OCI-LY1 (cell line): ENCODE data around the gene FARP1.

Experiments used
- H2AFZ ChIP-seq: fragments of 200-600 bp; sonication (generic), shearing (Covaris generic); 2 replicates; pipeline ENCODE4 v1.6.0; 2014; ENCODE audit warnings: antibody characterized with exemption, mild to moderate bottlenecking, low read length
- H3F3A ChIP-seq: fragments of 200-600 bp; sonication (generic), shearing (Covaris generic); 2 replicates; pipeline ENCODE4 v1.6.0; 2014; ENCODE audit warnings: mild to moderate bottlenecking, antibody characterized with exemption, low read length, moderate library complexity; ENCODE audit not compliant: insufficient read depth
- H3K27ac ChIP-seq: fragments of 200-600 bp; sonication (generic); 2 replicates; pipeline ENCODE4 v1.5.1; 2014; ENCODE audit warnings: low read length, mixed run types, mild to moderate bottlenecking, low read depth; ENCODE audit not compliant: poor library complexity, severe bottlenecking
- H3K27me3 ChIP-seq: fragments of 200-600 bp; sonication (generic); 2 replicates; pipeline ENCODE4 v1.6.0; 2014; ENCODE audit warnings: antibody characterized with exemption, mild to moderate bottlenecking, low read length, moderate library complexity; ENCODE audit not compliant: insufficient read depth
- H3K36me3 ChIP-seq: fragments of 200-600 bp; sonication (generic); 2 replicates; pipeline ENCODE4 v1.6.1; 2014; ENCODE audit warnings: mild to moderate bottlenecking, antibody characterized with exemption, low read length, moderate library complexity, mixed read lengths; ENCODE audit not compliant: insufficient read depth
- H3K4me1 ChIP-seq: fragments of 200-600 bp; sonication (generic); 2 replicates; pipeline ENCODE4 v1.5.1; 2014; ENCODE audit warnings: mild to moderate bottlenecking, low read length, moderate library complexity; ENCODE audit not compliant: insufficient read depth, severe bottlenecking
- H3K4me2 ChIP-seq: fragments of 200-600 bp; sonication (generic), shearing (Covaris generic); 2 replicates; pipeline ENCODE4 v1.6.1; 2014; ENCODE audit warnings: low read length
- H3K4me3 ChIP-seq: fragments of 200-600 bp; sonication (generic); 2 replicates; pipeline ENCODE4 v1.5.1; 2014; ENCODE audit warnings: low read length, low read depth, mild to moderate bottlenecking, mixed read lengths; ENCODE audit not compliant: poor library complexity, severe bottlenecking
- H3K79me2 ChIP-seq: fragments of 200-600 bp; shearing (Covaris generic); 2 replicates; pipeline ENCODE4 v1.6.1; 2016; ENCODE audit warnings: mixed run types, low read length, mixed read lengths; ENCODE audit not compliant: insufficient read depth
- H3K9ac ChIP-seq: fragments of 200-600 bp; sonication (generic), shearing (Covaris generic); 2 replicates; pipeline ENCODE4 v1.6.1; 2014; ENCODE audit warnings: mild to moderate bottlenecking, low read length, mixed read lengths
- H3K9me2 ChIP-seq: fragments of 200-600 bp; sonication (generic), shearing (Covaris generic); 2 replicates; pipeline ENCODE4 v1.6.1; 2014; ENCODE audit warnings: low read depth, mild to moderate bottlenecking, low read length, mixed read lengths
- H3K9me3 ChIP-seq: fragments of 200-600 bp; shearing (Covaris generic); 2 replicates; pipeline ENCODE4 v1.6.1; 2014; ENCODE audit warnings: low read length, mixed read lengths
- H4K20me1 ChIP-seq: fragments of 200-600 bp; sonication (generic), shearing (Covaris generic); 2 replicates; pipeline ENCODE4 v1.6.0; 2016; ENCODE audit warnings: mild to moderate bottlenecking, low read length; ENCODE audit not compliant: insufficient read depth
- CTCF ChIP-seq: fragments of 200-600 bp; sonication (generic), shearing (Covaris generic); IDR thresholded peaks from 2 replicates; pipeline ENCODE4 v1.5.1; 2017; ENCODE audit warnings: mild to moderate bottlenecking, antibody characterized with exemption, low read length, moderate library complexity, mixed read lengths
- EZH2 ChIP-seq: fragments of 200-600 bp; sonication (generic), shearing (Covaris generic); IDR thresholded peaks from 2 replicates; pipeline ENCODE4 v1.8.0; 2017; ENCODE audit warnings: borderline replicate concordance, mixed run types, mild to moderate bottlenecking, antibody characterized with exemption, low read length, moderate library complexity, mixed read lengths

The FARP1 gene

GRCh38 chr13:98123176-98123575, 19.7 kb upstream of the FARP1 start:
- no peaks in the 10 kb centered on the region for H3F3A ChIP-seq
- no peak overlapping the region for H3K4me3 ChIP-seq
- no peaks in the 10 kb centered on the region for H3K9me2 ChIP-seq
- no peaks in the 10 kb centered on the region for H3K36me3 ChIP-seq
- no peak overlapping the region for H3K9ac ChIP-seq
- no peak overlapping the region for H3K27ac ChIP-seq
- no peak overlapping the region for H3K4me2 ChIP-seq
- no peaks in the 10 kb centered on the region for H3K9me3 ChIP-seq
- no peaks in the 10 kb centered on the region for H4K20me1 ChIP-seq
- TF ChIP-seq EZH2 (no peak), CTCF (no peak)
- no peaks in the 10 kb centered on the region for H3K4me1 ChIP-seq
- no peak overlapping the region for H2AFZ ChIP-seq
- no peaks in the 10 kb centered on the region for H3K27me3 ChIP-seq
- no peaks in the 10 kb centered on the region for H3K79me2 ChIP-seq

GRCh38 chr13:98129059-98129746, 13.7 kb upstream of the FARP1 start:
- H3K4me3 ChIP-seq: no peak overlapping the region
- H2AFZ ChIP-seq: no peak overlapping the region
- H3K79me2 ChIP-seq: no peaks in the 10 kb centered on the region
- no peak for TF ChIP-seq EZH2
- TF ChIP-seq CTCF: no peak
- no peaks in the 10 kb centered on the region; the same call in 1 of the 2 replicates for H3K27me3 ChIP-seq
- no peaks in the 10 kb centered on the region for H3K4me1 ChIP-seq
- no peak overlapping the region for H3K9ac ChIP-seq
- no peak overlapping the region for H3K27ac ChIP-seq
- H3F3A ChIP-seq: no peaks in the 10 kb centered on the region
- H3K36me3 ChIP-seq: no peaks in the 10 kb centered on the region
- H3K9me3 ChIP-seq: no peaks in the 10 kb centered on the region
- no peak overlapping the region for H3K4me2 ChIP-seq
- no peaks in the 10 kb centered on the region for H4K20me1 ChIP-seq
- H3K9me2 ChIP-seq: no peaks in the 10 kb centered on the region

GRCh38 chr13:98133946-98134345, 8.9 kb upstream of the FARP1 start:
- H3K9ac ChIP-seq: no peak overlapping the region
- H3K4me3 ChIP-seq: no peak overlapping the region
- H3K9me2 ChIP-seq: no peaks in the 10 kb centered on the region
- no peaks in the 10 kb centered on the region for H3K4me1 ChIP-seq
- no peaks in the 10 kb centered on the region for H4K20me1 ChIP-seq
- no peaks in the 10 kb centered on the region for H3K79me2 ChIP-seq
- no peaks in the 10 kb centered on the region for H3K36me3 ChIP-seq
- no peaks in the 10 kb centered on the region; the same call in 1 of the 2 replicates for H3K27me3 ChIP-seq
- no peak overlapping the region for H3K27ac ChIP-seq
- no peak overlapping the region for H3K4me2 ChIP-seq
- H3K9me3 ChIP-seq: no peaks in the 10 kb centered on the region
- no peak for TF ChIP-seq CTCF
- TF ChIP-seq EZH2: no peak
- H3F3A ChIP-seq: no peaks in the 10 kb centered on the region
- no peak overlapping the region for H2AFZ ChIP-seq
